ENCODE data around the gene BRPF1.

GRCh38 chr3:9729419-9729818, 2.1 kb upstream of the BRPF1 start:
- TF ChIP-seq ZFX (IDR thresholded peaks at IDR 0.05; ENCODE audit: borderline replicate concordance), result no peak
- no peak for TF ChIP-seq CTCF (IDR thresholded peaks at IDR 0.05)

All from 22Rv1 (cell line).